K562 (cell line): ENCODE results near the gene PPM1F. TPM values are rescaled to one million over a fixed set of nuclear protein-coding genes. Genes with fewer than 3 reads are reported as not detected.

Experiments used
- ATAC-seq: fragments of 200-7000 bp; cut with Tn5 transposase; 3 replicates; pipeline ENCODE4 v1.9.1; 2020; ENCODE audit warnings: moderate library complexity
- BruUV-seq: library from RNA; stranded (reverse); fragments of 400-500 nt; replicated peaks from 2 replicates; lab custom pipeline; 2021; lab: Mats Ljungman, UMichigan
- CTCF ChIA-PET: fragments of 300-600 bp; formaldehyde crosslinking; extraction: SDS; loops from one replicate; lab custom pipeline; 2021; ENCODE audit warnings: low intra/inter-chr PET ratio; lab: Yijun Ruan, JAX
- POLR2A ChIA-PET: fragments of 300-600, 350-650 bp; sonication (Branson Sonifier 250); formaldehyde crosslinking; extraction: SDS; loops from one replicate; lab custom pipeline; 2021; ENCODE audit warnings: antibody characterized with exemption, inconsistent platforms; lab: Yijun Ruan, JAX
- DNase-seq, 4 experiments: peaks; one replicate each; pipeline versions ENCODE4 v3.0.0 to v3.0.0-alpha.2; 2011 to 2018; ENCODE audit warnings: low spot score in 3 of 4, mixed read lengths in 3 of 4; ENCODE audit errors: extremely low read depth in 1 of 4
- FAIRE-seq: peaks from 2 replicates; lab custom pipeline; 2011; peaks lifted over from hg19 to GRCh38; lab: Jason Lieb, UNC
- H2AFZ ChIP-seq: 2 replicates; pipeline ENCODE4 v1.6.0; 2011; ENCODE audit warnings: low read depth, low read length, control low read depth, inconsistent platforms
- H3K27ac ChIP-seq: fragments of 200-600 bp; 3 replicates; pipeline ENCODE4 v1.8.0; 2011; ENCODE audit warnings: low read depth, mild to moderate bottlenecking, control low read depth, inconsistent platforms, low read length, moderate library complexity, mixed read lengths; ENCODE audit errors: extremely low read depth
- H3K27me3 ChIP-seq, 2 experiments: fragments of 300-600 bp in 1 of 2; 2 replicates in 1 of 2; 3 replicates in 1 of 2; pipeline versions ENCODE4 v1.6.0 to v1.8.0; 2011; ENCODE audit warnings: inconsistent platforms in 2 of 2, low read length in 2 of 2, mild to moderate bottlenecking in 1 of 2, mixed read lengths in 1 of 2, moderate library complexity in 1 of 2; ENCODE audit not compliant: control insufficient read depth in 2 of 2, insufficient read depth in 2 of 2
- H3K36me3 ChIP-seq: fragments of 300-600 bp; 3 replicates; pipeline ENCODE4 v1.8.0; 2011; ENCODE audit warnings: mild to moderate bottlenecking, low read length, inconsistent platforms; ENCODE audit not compliant: control insufficient read depth, insufficient read depth
- H3K4me1 ChIP-seq, 2 experiments: fragments of 200-600 bp in 1 of 2; replicated peaks in 1 of 2; 2 replicates in 1 of 2; 3 replicates in 1 of 2; pipeline versions ENCODE4 v1.5.1 to v1.8.0; 2011; ENCODE audit warnings: inconsistent platforms in 2 of 2, low read length in 2 of 2, mild to moderate bottlenecking in 1 of 2, mixed read lengths in 1 of 2, moderate library complexity in 1 of 2; ENCODE audit not compliant: control insufficient read depth in 2 of 2, insufficient read depth in 2 of 2
- H3K4me2 ChIP-seq: 2 replicates; pipeline ENCODE4 v1.6.1; 2011; ENCODE audit warnings: low read length, control low read depth, inconsistent platforms, mixed read lengths; ENCODE audit not compliant: insufficient read depth
- H3K4me3 ChIP-seq: fragments of 200-600 bp; sonication (generic), shearing (Covaris generic); 2 replicates; pipeline ENCODE4 v1.5.1; 2016; ENCODE audit warnings: control low read depth, inconsistent platforms
- H3K79me2 ChIP-seq: fragments of 200-600 bp; 3 replicates; pipeline ENCODE4 v1.8.0; 2011; ENCODE audit warnings: low read length, inconsistent platforms; ENCODE audit not compliant: control insufficient read depth, insufficient read depth
- H3K9ac ChIP-seq, 2 experiments: 2 replicates each; pipeline versions ENCODE4 v1.6.0 to v1.6.1; 2011; ENCODE audit warnings: low read depth in 2 of 2, low read length in 2 of 2, control low read depth in 1 of 2, inconsistent platforms in 1 of 2, mild to moderate bottlenecking in 1 of 2, mixed read lengths in 1 of 2; ENCODE audit not compliant: insufficient read depth in 1 of 2
- H3K9me1 ChIP-seq: one replicate; pipeline ENCODE4 v1.6.0; 2011; ENCODE audit warnings: inconsistent platforms, mild to moderate bottlenecking, low read length, moderate library complexity; ENCODE audit not compliant: control insufficient read depth, insufficient read depth
- H3K9me3 ChIP-seq: replicated peaks from 2 replicates; pipeline ENCODE4 v1.5.1; 2011; ENCODE audit warnings: low read depth, low read length, inconsistent platforms; ENCODE audit not compliant: control insufficient read depth, insufficient read depth
- H4K20me1 ChIP-seq: replicated peaks from 2 replicates; pipeline ENCODE4 v1.6.1; 2011; ENCODE audit warnings: low read length, inconsistent platforms, mixed read lengths; ENCODE audit not compliant: control insufficient read depth, insufficient read depth
- BMI1 ChIP-seq: fragments of 150-350 bp; IDR thresholded peaks from 2 replicates; pipeline ENCODE4 v1.6.1; 2014; ENCODE audit warnings: low read length
- CHD2 ChIP-seq: IDR thresholded peaks from 2 replicates; pipeline ENCODE4 v1.6.1; 2011; ENCODE audit warnings: low read depth, low read length
- DACH1 ChIP-seq: fragments of 450-650 bp; IDR thresholded peaks from 2 replicates; pipeline ENCODE4 v1.6.1; 2018; ENCODE audit not compliant: partially characterized antibody
- E2F3 ChIP-seq: fragments of 250-450 bp; sonication (Bioruptor Pico); IDR thresholded peaks from 2 replicates; pipeline ENCODE4 v1.4.0; 2020; ENCODE audit warnings: mild to moderate bottlenecking
- ELF1 ChIP-seq: fragments of 200-800 bp; sonication (Bioruptor generic); IDR thresholded peaks from 2 replicates; pipeline ENCODE4 v1.6.1; 2016; ENCODE audit warnings: missing genetic modification characterization, missing compliant biosample characterization
- ELK3 ChIP-seq: fragments of 450-650 bp; formaldehyde crosslinking; IDR thresholded peaks from 2 replicates; pipeline ENCODE4 v1.4.0; 2020; ENCODE audit warnings: mild to moderate bottlenecking
- EZH2 ChIP-seq: IDR thresholded peaks from 2 replicates; pipeline ENCODE4 v1.6.1; 2012; ENCODE audit warnings: low read depth, mild to moderate bottlenecking, inconsistent platforms, low read length, borderline replicate concordance
- HDGF ChIP-seq: fragments of 450-650 bp; IDR thresholded peaks from 2 replicates; pipeline ENCODE4 v1.6.1; 2016
- HNRNPLL ChIP-seq: fragments of 200-400 bp; formaldehyde crosslinking; IDR thresholded peaks from 2 replicates; pipeline ENCODE4 v1.6.1; 2017; ENCODE audit warnings: low read length, low read depth, mild to moderate bottlenecking; ENCODE audit not compliant: poor library complexity, severe bottlenecking
- JUND ChIP-seq, 2 experiments: IDR thresholded peaks; 2 replicates in 1 of 2; 3 replicates in 1 of 2; pipeline ENCODE4 v1.6.1; 2011; ENCODE audit warnings: borderline replicate concordance in 2 of 2, low read depth in 2 of 2, low read length in 2 of 2, improper control_type of control experiment in 1 of 2, missing biosample characterization in 1 of 2, missing genetic modification characterization in 1 of 2, missing genetic modification reagents in 1 of 2
- MTF1 ChIP-seq: fragments of 250-450 bp; sonication (Bioruptor Pico); IDR thresholded peaks from 2 replicates; pipeline ENCODE4 v1.9.0; 2021; ENCODE audit warnings: moderate library complexity, mild to moderate bottlenecking, inconsistent platforms, borderline replicate concordance
- PCBP1 ChIP-seq: fragments of 200-400 bp; formaldehyde crosslinking; IDR thresholded peaks from 2 replicates; pipeline ENCODE4 v1.6.1; 2018; ENCODE audit warnings: mild to moderate bottlenecking, low read depth, low read length; ENCODE audit not compliant: poor library complexity, severe bottlenecking
- POLR2AphosphoS2 ChIP-seq: IDR thresholded peaks from 2 replicates; pipeline ENCODE4 v1.6.1; 2012; ENCODE audit warnings: low read length, improper control_type of control experiment
- PTBP1 ChIP-seq: fragments of 200-400 bp; formaldehyde crosslinking; IDR thresholded peaks from 2 replicates; pipeline ENCODE4 v1.6.1; 2017; ENCODE audit warnings: low read depth, low read length
- RUNX1 ChIP-seq: sonication (generic); IDR thresholded peaks from 2 replicates; pipeline ENCODE4 v1.6.1; 2016; ENCODE audit warnings: antibody characterized with exemption, low read depth
- SMAD1 ChIP-seq: fragments of 150-350 bp; IDR thresholded peaks from 2 replicates; pipeline ENCODE4 v1.6.1; 2014; ENCODE audit warnings: low read length, low read depth; ENCODE audit not compliant: partially characterized antibody
- SMARCB1 ChIP-seq: IDR thresholded peaks from 2 replicates; pipeline ENCODE4 v1.6.1; 2011; ENCODE audit warnings: improper control_type of control experiment, low read depth; ENCODE audit not compliant: insufficient read length
- TRIM24 ChIP-seq, 2 experiments: fragments of 450-650 bp; IDR thresholded peaks; 2 replicates each; pipeline ENCODE4 v1.6.1; 2016
- ZNF140 ChIP-seq: fragments of 250-450 bp; sonication (Bioruptor Pico); IDR thresholded peaks from 2 replicates; pipeline ENCODE4 v1.8.0; 2021; ENCODE audit warnings: moderate library complexity, mild to moderate bottlenecking, inconsistent platforms
- ZNF197 ChIP-seq: fragments of 200-800 bp; sonication (Bioruptor generic); IDR thresholded peaks from 2 replicates; pipeline ENCODE4 v1.6.1; 2016; ENCODE audit warnings: low read depth, missing genetic modification characterization, missing compliant biosample characterization
- ZNF239 ChIP-seq: fragments of 250-450 bp; sonication (Bioruptor Pico); IDR thresholded peaks from 2 replicates; pipeline ENCODE4 v1.4.0; 2020; ENCODE audit warnings: mild to moderate bottlenecking
- ZNF263 ChIP-seq: sonication (generic); formaldehyde crosslinking; IDR thresholded peaks from 2 replicates; pipeline ENCODE4 v1.8.0; 2022; ENCODE audit warnings: mild to moderate bottlenecking, missing genetic modification reagents, borderline replicate concordance
- ZNF316 ChIP-seq: fragments of 450-650 bp; IDR thresholded peaks from 2 replicates; pipeline ENCODE4 v1.6.1; 2016
- ZNF444 ChIP-seq: fragments of 250-450 bp; sonication (Bioruptor Pico); IDR thresholded peaks from 2 replicates; pipeline ENCODE4 v1.4.0; 2020; ENCODE audit warnings: mild to moderate bottlenecking, moderate library complexity
- WGBS: fragments of 100-300 bp; shearing (Covaris generic); methylation state at CpG from one replicate; pipeline ENCODE4 v1.1.6; 2016; ENCODE audit warnings: low coverage, mixed read lengths; ENCODE audit not compliant: insufficient coverage; ENCODE audit errors: missing lambda C conversion rate; 5-methylcytosine and 5-hydroxymethylcytosine counted together
- in situ Hi-C: fragments of 300-500 bp; cut with MboI; formaldehyde crosslinking; loops from 4 replicates; pipeline ENCODE4 v1.15.0; 2018; ENCODE audit warnings: inconsistent platforms, mixed read lengths
- intact Hi-C: fragments of 100-400 bp; cut with micrococcal nuclease; formaldehyde crosslinking; loops from 2 replicates; pipeline ENCODE4 v1.14.2; 2022
- polyA plus RNA-seq, 8 experiments: library from polyadenylated mRNA; depleted of rRNA in 4 of 8; stranded (reverse) in 5 of 8; unstranded in 3 of 8; fragments of >200 nt; fragmentation: Nextera tagmentation in 2 of 8; fragmentation: Illumina TruSeq in 1 of 8; extraction: Ambion mirVana in 2 of 8; extraction: Trizol in 1 of 8; gene quantifications; 2 replicates each; pipeline versions ENCODE4 v1.2.1 to v1.2.3, GENCODE V29; 2011 to 2014; ENCODE audit warnings: inconsistent platforms in 1 of 8, missing spikeins in 1 of 8
- total RNA-seq, 7 experiments: library from RNA; depleted of rRNA in 6 of 7; stranded (reverse); fragments of >200 nt in 6 of 7; fragmentation: Illumina TruSeq in 2 of 7; extraction: Trizol in 2 of 7; gene quantifications; 2 replicates each; pipeline versions ENCODE4 v1.2.1 to v1.2.3, GENCODE V29; 2011 to 2021; ENCODE audit warnings: low replicate concordance in 1 of 7

PPM1F gene
- total and polyA plus RNA-seq, 9 of the 15 experiments (the other 6 are each of a cell fraction or from before 2014, with no cell fraction given), result 2.1 to 159 (median 64.0) TPM

GRCh38 chr22:21961886-21962654 lies 9.4 kb upstream of the PPM1F start:
- DNase-seq (no peak), FAIRE-seq (no peak), ATAC-seq (no peak)
- Histone ChIP-seq H3K36me3 (peaks cover 89% of the 10 kb centered on the region), H3K9me1 (peaks cover 9% of the 10 kb centered on the region), H3K79me2 (no peaks in the 10 kb centered on the region), H2AFZ (no peak overlapping the region), H3K4me1 (peaks cover 0 to 45% of the 10 kb centered on the region in 2 experiments; a peak in 2 of 5 replicates), H3K27me3 (no peaks in the 10 kb centered on the region), H3K27ac (no peak overlapping the region), H3K4me3 (no peak overlapping the region), H3K9me3 (no peaks in the 10 kb centered on the region), H3K9ac (peak overlapping the region in 1 of 2 experiments; percentile 18; a peak in 1 of 4 replicates), H3K4me2 (no peak overlapping the region), H4K20me1 (peaks cover 51% of the 10 kb centered on the region)
- WGBS, result 88% methylated on average over 23 of the region's 23 CpGs
- intact Hi-C loops, result no loop called here
- in situ Hi-C loops, result no loop called here
- no TSS peak for BruUV-seq
- ChIA-PET CTCF (no interaction called here), POLR2A (interaction anchor here (0.6 to 15.7 kb wide), 9 partner anchors 8 to 313 kb away, joined by 3 to 382 read pairs (median 4); partner anchors contain the start of genes PPIL2, PPM1F and TOP3B)
- TF ChIP-seq ZNF316, result no peak
- TF ChIP-seq CHD2, result 0 out of 2 replicates have a peak, but pooled peaks have one; percentile 32
- no peak for TF ChIP-seq ZNF197 (CRISPR knock-in tag)
- no peak for TF ChIP-seq POLR2AphosphoS2
- 0 out of 2 replicates have a peak, but pooled peaks have one; percentile 20 for TF ChIP-seq RUNX1
- no peak for TF ChIP-seq BMI1
- 0 out of 2 replicates have a peak, but pooled peaks have one; percentile 7 for TF ChIP-seq E2F3 (CRISPR knock-in tag)
- TF ChIP-seq ZNF263 (CRISPR knock-in tag), result no peak
- no peak for TF ChIP-seq ELK3 (CRISPR knock-in tag)
- no peak for TF ChIP-seq SMARCB1
- TF ChIP-seq EZH2, result no peak
- no peak for TF ChIP-seq TRIM24 (IDR thresholded peaks at IDR 0.05)
- TF ChIP-seq ZNF140 (CRISPR knock-in tag), result no peak
- TF ChIP-seq ELF1 (tag), result no peak
- 0 out of 2 replicates have a peak, but pooled peaks have one; percentile 25 for TF ChIP-seq HDGF
- no peak for TF ChIP-seq ZNF444 (CRISPR knock-in tag)
- no peak for TF ChIP-seq SMAD1
- no peak for TF ChIP-seq MTF1 (CRISPR knock-in tag)
- TF ChIP-seq HNRNPLL, result no peak
- no peak for TF ChIP-seq PCBP1
- no peak for TF ChIP-seq JUND (IDR thresholded peaks at IDR 0.05; ENCODE audit: borderline replicate concordance, low read depth, low read length)
- TF ChIP-seq JUND (tag; IDR thresholded peaks at IDR 0.05; ENCODE audit: borderline replicate concordance, low read depth, low read length), result no peak
- TF ChIP-seq DACH1, result no peak
- no peak for TF ChIP-seq PTBP1
- TF ChIP-seq ZNF239 (CRISPR knock-in tag), result no peak
